Stimulated activated CD4-positive, alpha-beta T cell treated with anti-CD3 and anti-CD28 coated beads, Interleukin-2, amount 100 ng/mL, for 48 hours (primary cell): ENCODE measurements around the gene TBC1D3B.
"Not testable (repeated sequence)": the region's sequence is repeated elsewhere in the genome, so short reads cannot be mapped to it uniquely, and the experiment has no call there.

Experiments used
- DNase-seq, 2 donors: peaks; one replicate each; pipeline ENCODE4 v3.0.0-alpha.2; 2020

TBC1D3B gene

GRCh38 chr17:36198831-36199465 is 22.5 kb upstream of the TBC1D3B start:
- peak in 1 of 2 donors; percentile 18 for DNase-seq

GRCh38 chr17:36197387-36197703 is 20.9 kb upstream of the TBC1D3B start:
- DNase-seq = no peak

GRCh38 chr17:36196131-36196486 is 19.7 kb upstream of the TBC1D3B start:
- DNase-seq = no peak

- DNase-seq = no peak
Observed at GRCh38 chr17:36195434-36196130, 19.1 kb upstream of the TBC1D3B start.

- not testable (repeated sequence) for DNase-seq
Observed at GRCh38 chr17:36194832-36195433, 18.5 kb upstream of the TBC1D3B start.

GRCh38 chr17:36194147-36194831 is 17.9 kb upstream of the TBC1D3B start:
- DNase-seq = not testable (repeated sequence)

GRCh38 chr17:36193216-36193775 is 16.9 kb upstream of the TBC1D3B start:
- no peak for DNase-seq

GRCh38 chr17:36190549-36191330 is 14.3 kb upstream of the TBC1D3B start:
- DNase-seq = not testable (repeated sequence)

GRCh38 chr17:36189993-36190392 is 13.6 kb upstream of the TBC1D3B start:
- DNase-seq = not testable (repeated sequence)

GRCh38 chr17:36188891-36189306 is 12.5 kb upstream of the TBC1D3B start:
- no peak for DNase-seq

GRCh38 chr17:36187943-36188665 is 11.7 kb upstream of the TBC1D3B start:
- DNase-seq = not testable (repeated sequence)

GRCh38 chr17:36186810-36187763 is 10.7 kb upstream of the TBC1D3B start:
- not testable (repeated sequence) for DNase-seq

- DNase-seq = no peak
Observed at GRCh38 chr17:36185416-36185815, 9.0 kb upstream of the TBC1D3B start.

GRCh38 chr17:36184023-36184765 is 7.8 kb upstream of the TBC1D3B start:
- no peak for DNase-seq

- no peak for DNase-seq
Observed at GRCh38 chr17:36183001-36183971, 6.8 kb upstream of the TBC1D3B start.

- no peak for DNase-seq
Observed at GRCh38 chr17:36182176-36183000, 6.0 kb upstream of the TBC1D3B start.

- DNase-seq = not testable (repeated sequence)
Observed at GRCh38 chr17:36181446-36182175, 5.2 kb upstream of the TBC1D3B start.
